ENCODE results near the gene POFUT1.
A peak's percentile ranks its signal among the peaks of the same experiment; 100 is the strongest.

The POFUT1 gene

DNA sequence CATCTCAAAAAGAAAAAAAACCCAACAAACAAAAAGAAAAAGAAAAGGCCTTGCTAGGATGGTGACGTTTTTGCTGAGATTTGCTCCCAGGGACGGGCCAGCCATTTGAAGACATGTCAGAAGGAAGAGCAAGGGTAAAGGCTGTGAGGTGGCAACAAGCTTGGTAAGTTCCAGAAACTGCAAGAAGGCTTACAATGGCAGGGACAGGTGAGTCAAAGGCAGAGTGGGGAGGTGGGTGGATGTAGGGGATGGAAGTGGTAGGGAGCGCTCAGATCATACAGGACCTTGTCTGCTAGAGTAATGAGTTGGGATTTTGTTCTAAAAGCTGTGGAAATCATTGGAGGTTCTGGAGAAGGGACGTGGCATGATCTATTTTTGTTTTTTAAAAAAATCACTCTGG lies 74.0 kb downstream of the POFUT1 start:
- no peak for DNase-seq (ENCODE audit: low spot score)

DNA sequence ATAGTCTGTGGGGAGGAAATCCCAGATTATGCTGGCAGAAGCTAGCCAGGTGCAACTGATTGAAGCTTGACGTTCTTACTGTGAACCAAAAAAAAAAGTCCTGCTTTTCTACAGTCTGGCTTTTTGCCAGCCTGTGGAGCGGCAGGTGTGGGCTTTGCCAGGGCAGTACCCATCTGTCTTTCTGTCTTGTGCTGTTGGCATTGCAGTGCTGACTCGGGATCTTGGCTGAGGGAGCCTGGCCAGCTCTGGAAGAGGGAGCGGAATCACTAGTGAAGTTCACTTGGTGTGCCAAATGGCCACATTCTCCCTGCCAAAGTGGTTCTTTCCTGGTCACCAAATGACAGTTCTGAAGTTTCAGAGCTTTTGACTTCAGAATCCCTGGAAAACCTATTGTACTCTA lies 74.8 kb downstream of the POFUT1 start:
- DNase-seq (ENCODE audit: low spot score) = no peak

- no peak for DNase-seq (ENCODE audit: low spot score)
Measured at GRCh38 chr20:32285082-32285620, 77.5 kb downstream of the POFUT1 start.

DNA sequence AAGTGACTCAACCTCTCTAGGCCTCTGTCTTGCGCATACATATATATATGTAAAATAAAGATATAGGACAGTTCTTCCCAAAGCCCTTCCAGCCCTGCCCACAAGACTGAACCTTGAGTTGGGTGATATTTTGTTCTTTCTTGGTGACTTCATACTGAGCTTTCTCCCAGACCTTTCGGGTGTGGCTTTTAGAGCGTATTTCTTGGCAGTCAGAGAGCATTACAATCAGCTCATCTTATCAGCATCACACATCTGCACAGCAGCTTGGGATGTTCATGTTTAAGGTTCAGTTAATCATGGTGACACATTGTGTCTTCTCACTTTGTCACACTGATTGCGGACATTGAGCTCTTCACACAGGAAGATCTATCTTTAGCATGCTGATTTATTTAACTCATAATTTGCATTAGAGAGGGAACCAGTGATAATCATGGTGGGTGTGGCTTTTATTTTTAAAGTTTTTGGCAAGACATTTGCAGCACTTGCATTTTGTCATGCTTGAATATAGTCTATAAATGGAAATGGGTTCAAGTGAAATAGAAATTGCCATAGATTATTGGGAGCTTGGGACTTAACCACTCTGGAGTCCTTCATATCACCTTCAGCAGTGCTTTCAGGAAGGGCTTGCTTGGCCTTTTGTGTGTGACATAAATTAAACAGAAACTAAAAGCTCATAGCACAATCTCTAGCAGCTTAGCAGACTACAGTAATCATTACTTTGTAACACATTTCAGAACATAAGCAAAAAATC lies 78.1 kb downstream of the POFUT1 start:
- DNase-seq (ENCODE audit: low spot score) = peak; percentile 47

- DNase-seq (ENCODE audit: low spot score) = no peak
Measured at GRCh38 chr20:32287231-32287638, 79.6 kb downstream of the POFUT1 start.

All from CD4-positive, alpha-beta T cell treated with Interleukin-6 at 100 ng/mL for 8 hours (primary cell).